Activated B cell treated with CpG ODN at 0.5 μM for 24 hours (primary cell): Measurements from ENCODE around the gene BET1. TPM values are rescaled to one million over a fixed set of nuclear protein-coding genes. Genes with fewer than 3 reads are reported as not detected.

Source experiments
- ATAC-seq: fragments of 200-7000 bp; cut with Tn5 transposase; one replicate; pipeline ENCODE4 v1.10.0; 2021; ENCODE audit warnings: low read depth, mild to moderate bottlenecking, moderate library complexity
- CTCF ChIA-PET: fragments of 350-600 bp; sonication (Branson Sonifier 250); formaldehyde crosslinking; loops from one replicate; lab custom pipeline; 2021; ENCODE audit warnings: antibody characterized with exemption; lab: Charles Lee
- POLR2A ChIA-PET: fragments of 350-600 bp; sonication (Branson Sonifier 250); formaldehyde crosslinking; loops from one replicate; lab custom pipeline; 2021; ENCODE audit warnings: antibody characterized with exemption; lab: Charles Lee
- DNase-seq: peaks from one replicate; pipeline ENCODE4 v3.0.0; 2022
- H3K27ac Mint-ChIP-seq: one replicate; pipeline ENCODE4 v1.8.0; 2020; ENCODE audit warnings: mixed read lengths
- H3K27me3 Mint-ChIP-seq: one replicate; pipeline ENCODE4 v1.8.0; 2021; ENCODE audit warnings: mixed read lengths
- H3K36me3 Mint-ChIP-seq: one replicate; pipeline ENCODE4 v1.8.0; 2021; ENCODE audit warnings: low read depth, mixed read lengths
- H3K4me1 Mint-ChIP-seq: one replicate; pipeline ENCODE4 v1.8.0; 2021; ENCODE audit warnings: mixed read lengths
- H3K4me3 Mint-ChIP-seq: one replicate; pipeline ENCODE4 v1.8.0; 2020; ENCODE audit warnings: mild to moderate bottlenecking, mixed read lengths
- H3K9me3 Mint-ChIP-seq: one replicate; pipeline ENCODE4 v1.8.0; 2020; ENCODE audit warnings: mixed read lengths
- intact Hi-C: fragments of 100-400 bp; cut with micrococcal nuclease; formaldehyde crosslinking; loops from one replicate; pipeline ENCODE4 v1.15.1; 2024
- total RNA-seq: library from RNA; stranded (reverse); gene quantifications from 2 replicates; pipeline ENCODE4 v1.2.3, GENCODE V29; 2022
- TF ChIP-seq, protein P1 (sequence below): fragments of 200-600 bp; IDR thresholded peaks from one replicate; pipeline ENCODE4 v1.8.0; 2022; ENCODE audit warnings: antibody characterized with exemption, mild to moderate bottlenecking

The BET1 gene
- total RNA-seq, 1 donor from 2014 or later, result 23.0 TPM

GRCh38 chr7:93964262-93964661 lies 39.9 kb downstream of the BET1 start:
- ChIA-PET CTCF (no interaction called here), POLR2A (no interaction called here)

DNA sequence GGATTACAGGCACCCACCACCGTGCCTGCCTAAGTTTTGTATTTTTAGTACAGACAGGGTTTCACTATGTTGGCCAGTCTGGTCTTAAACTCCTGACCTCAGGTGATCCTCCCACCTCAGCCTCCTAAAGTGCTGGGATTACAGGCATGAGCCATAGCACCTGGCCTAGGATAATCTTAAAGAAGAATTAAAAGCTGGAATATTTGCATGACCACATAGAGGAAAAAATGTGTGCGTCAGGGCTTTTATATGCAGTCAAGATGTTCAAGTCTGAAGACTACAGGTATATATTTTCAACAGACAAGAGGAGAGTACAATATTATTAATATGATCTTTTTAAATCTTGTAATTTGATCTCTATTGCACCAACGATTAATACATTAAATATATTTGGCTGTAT lies 43.2 kb downstream of the BET1 start:
- no peaks in the 10 kb centered on the region for H3K4me1 Mint-ChIP-seq
- ChIA-PET CTCF (no interaction called here), POLR2A (no interaction called here)
- no peaks in the 10 kb centered on the region for H3K27me3 Mint-ChIP-seq
- intact Hi-C loops, result no loop called here
- no peak overlapping the region for H3K27ac Mint-ChIP-seq
- DNase-seq, result no peak
- H3K9me3 Mint-ChIP-seq, result no peaks in the 10 kb centered on the region
- no peak overlapping the region for H3K4me3 Mint-ChIP-seq
- ATAC-seq, result no peak
- H3K36me3 Mint-ChIP-seq, result no peaks in the 10 kb centered on the region
- TF ChIP-seq, protein P1, sequence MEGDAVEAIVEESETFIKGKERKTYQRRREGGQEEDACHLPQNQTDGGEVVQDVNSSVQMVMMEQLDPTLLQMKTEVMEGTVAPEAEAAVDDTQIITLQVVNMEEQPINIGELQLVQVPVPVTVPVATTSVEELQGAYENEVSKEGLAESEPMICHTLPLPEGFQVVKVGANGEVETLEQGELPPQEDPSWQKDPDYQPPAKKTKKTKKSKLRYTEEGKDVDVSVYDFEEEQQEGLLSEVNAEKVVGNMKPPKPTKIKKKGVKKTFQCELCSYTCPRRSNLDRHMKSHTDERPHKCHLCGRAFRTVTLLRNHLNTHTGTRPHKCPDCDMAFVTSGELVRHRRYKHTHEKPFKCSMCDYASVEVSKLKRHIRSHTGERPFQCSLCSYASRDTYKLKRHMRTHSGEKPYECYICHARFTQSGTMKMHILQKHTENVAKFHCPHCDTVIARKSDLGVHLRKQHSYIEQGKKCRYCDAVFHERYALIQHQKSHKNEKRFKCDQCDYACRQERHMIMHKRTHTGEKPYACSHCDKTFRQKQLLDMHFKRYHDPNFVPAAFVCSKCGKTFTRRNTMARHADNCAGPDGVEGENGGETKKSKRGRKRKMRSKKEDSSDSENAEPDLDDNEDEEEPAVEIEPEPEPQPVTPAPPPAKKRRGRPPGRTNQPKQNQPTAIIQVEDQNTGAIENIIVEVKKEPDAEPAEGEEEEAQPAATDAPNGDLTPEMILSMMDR, result no peak

More at GRCh38 chr7:93964262-93964661, 39.9 kb downstream of the BET1 start:
- no peak for ATAC-seq
- TF ChIP-seq, protein P1, result no peak
- H3K4me3 Mint-ChIP-seq, result no peak overlapping the region
- DNase-seq, result no peak
- no peaks in the 10 kb centered on the region for H3K4me1 Mint-ChIP-seq
- H3K27ac Mint-ChIP-seq, result no peak overlapping the region
- intact Hi-C loops, result no loop called here
- H3K27me3 Mint-ChIP-seq, result no peaks in the 10 kb centered on the region
- no peaks in the 10 kb centered on the region for H3K36me3 Mint-ChIP-seq
- no peaks in the 10 kb centered on the region for H3K9me3 Mint-ChIP-seq

DNA sequence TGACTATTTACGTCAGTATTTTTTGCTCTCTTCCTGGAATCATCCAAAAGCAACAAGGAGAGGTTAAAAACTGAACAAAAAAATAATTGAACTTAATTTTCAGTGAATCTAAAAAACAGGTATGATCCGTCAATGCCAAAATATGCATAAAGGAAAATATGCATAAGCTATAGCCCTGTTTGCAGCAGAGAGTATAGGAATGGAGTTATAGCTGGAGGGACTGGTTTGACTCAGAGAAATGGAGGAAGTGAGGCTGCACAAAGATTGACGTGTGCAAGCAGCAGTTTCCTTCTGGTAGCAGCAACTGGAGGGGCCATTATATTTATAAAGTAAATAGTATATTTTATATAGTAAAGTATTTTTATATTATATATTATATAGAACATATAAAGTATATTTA lies 45.5 kb downstream of the BET1 start:
- Mint-ChIP-seq H3K27ac (no peak overlapping the region), H3K9me3 (no peaks in the 10 kb centered on the region), H3K4me1 (peaks cover 2% of the 10 kb centered on the region), H3K36me3 (no peaks in the 10 kb centered on the region), H3K27me3 (no peaks in the 10 kb centered on the region), H3K4me3 (no peak overlapping the region)
- ATAC-seq, result no peak
- no peak for DNase-seq
- POLR2A ChIA-PET, result no interaction called here
- intact Hi-C loops, result no loop called here
- TF ChIP-seq, protein P1, result no peak
- CTCF ChIA-PET, result no interaction called here

DNA sequence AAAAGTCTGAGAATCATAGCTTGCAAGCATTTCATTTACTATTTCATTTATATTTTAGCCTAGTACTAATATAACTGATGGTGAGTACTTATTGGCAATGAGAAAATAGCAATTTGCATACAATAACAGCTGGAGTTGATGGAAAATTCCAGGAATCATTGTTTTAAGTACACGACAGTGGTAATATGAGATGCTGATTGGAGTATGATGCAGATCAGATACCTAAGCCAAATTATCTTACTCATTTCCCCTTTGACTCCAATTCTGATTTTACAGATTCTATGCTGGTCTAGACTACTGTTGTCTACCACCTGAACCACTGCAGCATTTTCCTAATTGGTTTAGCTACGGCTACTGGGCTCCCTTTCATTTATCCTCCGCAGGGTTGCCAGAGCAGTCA lies 45.9 kb downstream of the BET1 start:
- Mint-ChIP-seq H3K4me1 (peaks cover 2% of the 10 kb centered on the region), H3K27me3 (no peaks in the 10 kb centered on the region), H3K27ac (no peak overlapping the region), H3K9me3 (no peaks in the 10 kb centered on the region), H3K36me3 (no peaks in the 10 kb centered on the region), H3K4me3 (no peak overlapping the region)
- no peak for DNase-seq
- POLR2A ChIA-PET, result no interaction called here
- intact Hi-C loops, result no loop called here
- no peak for ATAC-seq
- CTCF ChIA-PET, result no interaction called here
- TF ChIP-seq, protein P1, result no peak

DNA sequence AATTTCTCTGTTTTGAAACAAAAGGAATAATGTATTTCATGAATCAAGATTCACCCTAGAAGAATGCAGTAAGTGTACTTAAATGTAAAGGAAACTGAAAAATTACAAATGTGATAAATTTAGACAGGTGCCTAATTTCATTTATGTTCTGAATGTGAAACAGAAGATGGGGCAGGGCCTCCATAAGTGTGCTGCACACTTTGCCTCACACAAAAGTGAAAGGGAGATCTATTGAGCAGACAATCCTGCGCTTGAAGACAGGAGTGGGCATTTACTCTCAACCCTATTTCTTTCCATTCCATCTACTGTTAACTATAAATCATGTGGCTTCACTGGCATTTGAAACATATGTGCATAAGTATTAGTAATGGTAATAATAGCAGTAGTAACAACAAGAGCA lies 46.4 kb downstream of the BET1 start:
- Mint-ChIP-seq H3K27me3 (no peaks in the 10 kb centered on the region), H3K36me3 (no peaks in the 10 kb centered on the region), H3K27ac (no peak overlapping the region), H3K4me3 (no peak overlapping the region), H3K9me3 (no peaks in the 10 kb centered on the region), H3K4me1 (peaks cover 2% of the 10 kb centered on the region)
- TF ChIP-seq, protein P1, result no peak
- CTCF ChIA-PET, result no interaction called here
- DNase-seq (no peak), ATAC-seq (no peak)
- POLR2A ChIA-PET, result no interaction called here
- intact Hi-C loops, result no loop called here
